ENCODE data around the gene STAG1. TPM values are rescaled to one million over a fixed set of nuclear protein-coding genes. Genes with fewer than 3 reads are reported as not detected.
"Not testable (repeated sequence)": the region's sequence is repeated elsewhere in the genome, so short reads cannot be mapped to it uniquely, and the experiment has no call there.

The STAG1 gene
- total RNA-seq, 2 experiments from 2014 or later = 34.1 to 36.2 TPM

- Mint-ChIP-seq H3K4me1 (no peaks in the 10 kb centered on the region), H3K27ac (no peak overlapping the region), H3K27me3 (no peaks in the 10 kb centered on the region), H3K36me3 (ENCODE audit: low read depth) (peaks cover 45% of the 10 kb centered on the region), H3K9me3 (no peaks in the 10 kb centered on the region), H3K4me3 (no peak overlapping the region)
- ChIA-PET CTCF (no interaction called here), POLR2A (no interaction called here)
- DNase-seq = no peak
These were observed 257.0 kb downstream of the STAG1 start for GRCh38 chr3:136495213-136495612.

GRCh38 chr3:136490646-136491405, 261.4 kb downstream of the STAG1 start:
- CTCF ChIA-PET = no interaction called here
- Mint-ChIP-seq H3K9me3 (no peaks in the 10 kb centered on the region), H3K27me3 (no peaks in the 10 kb centered on the region)

GRCh38 chr3:136485777-136486176, 266.4 kb downstream of the STAG1 start:
- H3K4me3 Mint-ChIP-seq = no peak overlapping the region
- H3K36me3 Mint-ChIP-seq (ENCODE audit: low read depth) = peaks cover 28% of the 10 kb centered on the region
- no peak for DNase-seq
- no peaks in the 10 kb centered on the region for H3K27me3 Mint-ChIP-seq
- ChIA-PET CTCF (interaction anchor here (1.2 kb wide), 1 partner anchor 266 kb away, joined by 3 read pairs; the partner anchor contains the start of gene STAG1), POLR2A (no interaction called here)
- H3K9me3 Mint-ChIP-seq = peaks cover 4% of the 10 kb centered on the region
- H3K4me1 Mint-ChIP-seq = peaks cover 2% of the 10 kb centered on the region
- H3K27ac Mint-ChIP-seq = no peak overlapping the region

More at GRCh38 chr3:136490646-136491405, 261.4 kb downstream of the STAG1 start:
- no peak overlapping the region for H3K4me3 Mint-ChIP-seq
- peaks cover 2% of the 10 kb centered on the region for H3K4me1 Mint-ChIP-seq
- POLR2A ChIA-PET = no interaction called here
- DNase-seq = no peak
- H3K27ac Mint-ChIP-seq = no peak overlapping the region
- peaks cover 49% of the 10 kb centered on the region for H3K36me3 Mint-ChIP-seq (ENCODE audit: low read depth)

- POLR2A ChIA-PET = no interaction called here
- H3K36me3 Mint-ChIP-seq (ENCODE audit: low read depth) = peaks cover 34% of the 10 kb centered on the region
- CTCF ChIA-PET = no interaction called here
- no peak overlapping the region for H3K4me3 Mint-ChIP-seq
- no peak for DNase-seq
- H3K27ac Mint-ChIP-seq = no peak overlapping the region
- H3K27me3 Mint-ChIP-seq = no peaks in the 10 kb centered on the region
- no peaks in the 10 kb centered on the region for H3K9me3 Mint-ChIP-seq
- H3K4me1 Mint-ChIP-seq = no peaks in the 10 kb centered on the region
These were observed 275.9 kb downstream of the STAG1 start for GRCh38 chr3:136476280-136476679.

- H3K9me3 Mint-ChIP-seq, DNase-seq, H3K27ac Mint-ChIP-seq, POLR2A ChIA-PET, H3K27me3 Mint-ChIP-seq, CTCF ChIA-PET, H3K4me1 Mint-ChIP-seq, H3K4me3 Mint-ChIP-seq: not testable (repeated sequence)
- H3K36me3 Mint-ChIP-seq (ENCODE audit: low read depth) = peaks cover 43% of the 10 kb centered on the region
These were observed 277.3 kb downstream of the STAG1 start for GRCh38 chr3:136474876-136475275.

GRCh38 chr3:136473716-136474326, 278.4 kb downstream of the STAG1 start:
- H3K36me3 Mint-ChIP-seq (ENCODE audit: low read depth) = peaks cover 48% of the 10 kb centered on the region
- no peak overlapping the region for H3K27ac Mint-ChIP-seq
- no peaks in the 10 kb centered on the region for H3K4me1 Mint-ChIP-seq
- H3K27me3 Mint-ChIP-seq = no peaks in the 10 kb centered on the region
- CTCF ChIA-PET = no interaction called here
- H3K4me3 Mint-ChIP-seq = no peak overlapping the region
- DNase-seq = no peak
- POLR2A ChIA-PET = interaction anchor here (0.6 kb wide), 1 partner anchor 97 kb away, joined by 3 read pairs; no protein-coding TSS in a partner anchor
- H3K9me3 Mint-ChIP-seq = no peaks in the 10 kb centered on the region

GRCh38 chr3:136465296-136465695, 286.9 kb downstream of the STAG1 start:
- DNase-seq = no peak
- ChIA-PET POLR2A (no interaction called here), CTCF (interaction anchor here (1.5 kb wide), 1 partner anchor 287 kb away, joined by 4 read pairs; the partner anchor contains the start of gene STAG1)
- Mint-ChIP-seq H3K4me1 (no peaks in the 10 kb centered on the region), H3K4me3 (no peak overlapping the region), H3K27ac (no peak overlapping the region), H3K9me3 (peaks cover 12% of the 10 kb centered on the region), H3K36me3 (ENCODE audit: low read depth) (peaks cover 70% of the 10 kb centered on the region), H3K27me3 (no peaks in the 10 kb centered on the region)

- H3K36me3 Mint-ChIP-seq (ENCODE audit: low read depth) = peaks cover 70% of the 10 kb centered on the region
- H3K9me3 Mint-ChIP-seq = peaks cover 12% of the 10 kb centered on the region
- H3K27me3 Mint-ChIP-seq = no peaks in the 10 kb centered on the region
- ChIA-PET POLR2A (no interaction called here), CTCF (interaction anchor here (1.5 kb wide), 1 partner anchor 288 kb away, joined by 4 read pairs; the partner anchor contains the start of gene STAG1)
- DNase-seq = no peak
- no peak overlapping the region for H3K27ac Mint-ChIP-seq
- no peaks in the 10 kb centered on the region for H3K4me1 Mint-ChIP-seq
- H3K4me3 Mint-ChIP-seq = no peak overlapping the region
These were observed 287.7 kb downstream of the STAG1 start for GRCh38 chr3:136464502-136464901.

GRCh38 chr3:136463170-136463569, 289.0 kb downstream of the STAG1 start:
- POLR2A ChIA-PET = no interaction called here

GRCh38 chr3:136457793-136458192, 294.4 kb downstream of the STAG1 start:
- no peak overlapping the region for H3K27ac Mint-ChIP-seq
- H3K4me3 Mint-ChIP-seq = no peak overlapping the region
- peaks cover 74% of the 10 kb centered on the region for H3K36me3 Mint-ChIP-seq (ENCODE audit: low read depth)
- ChIA-PET CTCF (interaction anchor here (0.9 kb wide), 1 partner anchor 295 kb away, joined by 3 read pairs; no protein-coding TSS in a partner anchor), POLR2A (no interaction called here)
- no peak for DNase-seq
- H3K4me1 Mint-ChIP-seq = no peaks in the 10 kb centered on the region
- peaks cover 29% of the 10 kb centered on the region for H3K9me3 Mint-ChIP-seq
- H3K27me3 Mint-ChIP-seq = no peaks in the 10 kb centered on the region

More at GRCh38 chr3:136463170-136463569, 289.0 kb downstream of the STAG1 start:
- no peak for DNase-seq
- peaks cover 15% of the 10 kb centered on the region for H3K9me3 Mint-ChIP-seq
- CTCF ChIA-PET = no interaction called here
- no peaks in the 10 kb centered on the region for H3K27me3 Mint-ChIP-seq
- H3K4me3 Mint-ChIP-seq = no peak overlapping the region
- peaks cover 77% of the 10 kb centered on the region for H3K36me3 Mint-ChIP-seq (ENCODE audit: low read depth)
- no peak overlapping the region for H3K27ac Mint-ChIP-seq
- no peaks in the 10 kb centered on the region for H3K4me1 Mint-ChIP-seq

- Mint-ChIP-seq H3K27ac (no peak overlapping the region), H3K4me3 (no peak overlapping the region), H3K4me1 (no peaks in the 10 kb centered on the region), H3K27me3 (no peaks in the 10 kb centered on the region), H3K9me3 (peaks cover 26% of the 10 kb centered on the region), H3K36me3 (ENCODE audit: low read depth) (peaks cover 64% of the 10 kb centered on the region)
- DNase-seq = no peak
- CTCF ChIA-PET = no interaction called here
- POLR2A ChIA-PET = no interaction called here
These were observed 296.0 kb downstream of the STAG1 start for GRCh38 chr3:136456196-136456595.

- Mint-ChIP-seq H3K9me3 (no peaks in the 10 kb centered on the region), H3K27ac (no peak overlapping the region), H3K27me3 (no peaks in the 10 kb centered on the region), H3K36me3 (ENCODE audit: low read depth) (peaks cover 23% of the 10 kb centered on the region), H3K4me1 (no peaks in the 10 kb centered on the region), H3K4me3 (no peak overlapping the region)
- CTCF ChIA-PET = no interaction called here
- DNase-seq = no peak
- POLR2A ChIA-PET = no interaction called here
These were observed 307.6 kb downstream of the STAG1 start for GRCh38 chr3:136444581-136444980.

GRCh38 chr3:136437043-136437442, 315.1 kb downstream of the STAG1 start:
- Mint-ChIP-seq H3K4me3 (no peak overlapping the region), H3K9me3 (no peaks in the 10 kb centered on the region), H3K27me3 (no peaks in the 10 kb centered on the region), H3K36me3 (ENCODE audit: low read depth) (peaks cover 17% of the 10 kb centered on the region), H3K27ac (no peak overlapping the region), H3K4me1 (no peaks in the 10 kb centered on the region)
- CTCF ChIA-PET = no interaction called here
- no peak for DNase-seq
- POLR2A ChIA-PET = no interaction called here

GRCh38 chr3:136434429-136434828, 317.7 kb downstream of the STAG1 start:
- CTCF ChIA-PET = no interaction called here
- Mint-ChIP-seq H3K9me3 (no peaks in the 10 kb centered on the region), H3K4me1 (no peaks in the 10 kb centered on the region), H3K27ac (no peak overlapping the region), H3K36me3 (ENCODE audit: low read depth) (peaks cover 12% of the 10 kb centered on the region), H3K27me3 (no peaks in the 10 kb centered on the region), H3K4me3 (no peak overlapping the region)
- no peak for DNase-seq
- POLR2A ChIA-PET = no interaction called here

Data from activated CD4-positive, alpha-beta memory T cell treated with anti-CD3 and anti-CD28 coated beads, Interleukin-2, amount 10 ng/mL, durations not matched to agents 7 days and 5 days (primary cell).